ENCODE measurements around the gene MCOLN1. TPM values are rescaled to one million over a fixed set of nuclear protein-coding genes. Genes with fewer than 3 reads are reported as not detected.

MCOLN1 gene
- total RNA-seq, 6 donors from 2014 or later = 12.9 to 118 (median 69.7) TPM

DNA sequence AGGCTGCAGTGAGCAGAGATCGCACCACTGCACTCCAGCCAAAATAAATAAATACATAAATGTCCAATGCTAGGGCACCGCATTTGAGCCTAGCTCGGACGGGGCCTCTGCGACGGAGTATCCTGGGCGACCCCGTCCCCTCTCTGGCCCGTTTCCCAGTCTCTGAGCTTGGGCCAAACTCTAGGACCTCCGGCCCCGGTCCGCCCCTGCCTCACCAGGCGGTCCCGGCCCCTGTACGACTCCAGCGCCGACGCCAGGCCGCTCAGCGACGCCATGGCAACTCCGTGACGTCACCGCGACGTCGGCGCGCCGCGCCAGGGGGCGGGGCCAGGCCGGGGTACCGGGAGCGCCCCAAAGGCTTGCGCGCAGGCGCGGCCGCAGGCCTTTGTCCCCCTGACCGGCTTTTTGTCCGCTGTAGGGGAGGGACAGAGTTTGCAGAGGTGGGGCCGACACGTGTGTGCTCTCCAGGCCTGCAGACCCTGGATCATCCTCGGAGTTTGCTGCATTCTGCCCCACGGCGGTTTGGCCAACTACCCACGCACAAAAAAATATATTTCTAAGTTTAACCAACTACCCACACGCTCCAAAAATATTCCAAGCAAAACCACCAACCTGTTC, 33.6 kb upstream of the MCOLN1 start, which contains the start of gene PEX11G:
Gene PEX11G, minus strand, starts transcription at position 300 of the 618 bp plus-strand sequence. Its CDS starts 25 bp downstream, at position 275.
- Histone ChIP-seq H3K4me1 (peaks cover 11 to 32% (median 18%) of the 10 kb centered on the region in 4 donors), H3K27me3 (no peaks in the 10 kb centered on the region), H3K36me3 (no peaks in the 10 kb centered on the region), H3K9me3 (no peaks in the 10 kb centered on the region), H3K27ac (peak within 1 kb of the TSS; percentile 87 to 91 (median 88)), H3K4me3 (peak within 1 kb of the TSS; percentile 12 to 70 (median 58))
- ATAC-seq (ENCODE audit: low FRiP score in 2 of 2) (peak; percentile 92 to 98), DNase-seq (peak; percentile 92 to 100)
- WGBS, 2 donors = 1 to 2% methylated on average over 7 to 22 of the region's 49 CpGs
- TF ChIP-seq CTCF (IDR thresholded peaks at IDR 0.05) (peak in 3 of 6 experiments; percentile 10 to 29 (median 27)), POLR2A (IDR thresholded peaks at IDR 0.05) (peak in 3 of 4 donors; percentile 79 to 92 (median 80)), POLR2AphosphoS5 (IDR thresholded peaks at IDR 0.05) (peak; percentile 87 to 89), EP300 (IDR thresholded peaks at IDR 0.05) (no peak)

DNA sequence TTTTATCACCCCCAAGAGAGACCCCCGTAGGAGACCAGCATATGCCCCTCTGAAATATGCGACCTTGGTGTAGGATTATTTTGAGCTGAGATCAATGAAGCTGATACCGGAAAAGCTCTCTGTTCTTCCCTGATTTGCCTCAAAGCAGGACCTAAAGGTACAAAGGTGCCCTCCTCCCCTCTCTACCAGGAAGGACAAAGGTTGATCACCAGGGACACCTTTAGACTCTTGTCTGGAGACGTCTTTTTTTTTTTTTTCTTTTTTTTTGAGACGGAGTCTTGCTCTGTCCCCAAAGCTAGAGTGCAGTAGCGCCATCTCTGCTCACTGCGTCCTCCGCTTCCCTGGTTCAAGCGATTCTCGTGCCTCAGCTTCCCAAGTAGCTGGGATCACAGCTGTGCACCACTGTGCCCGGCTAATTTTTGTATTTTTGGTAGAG, 32.8 kb upstream of the MCOLN1 start:
- DNase-seq (no peak), ATAC-seq (ENCODE audit: low FRiP score in 2 of 2) (no peak)
- Histone ChIP-seq H3K4me1 (peaks cover 18 to 33% (median 26%) of the 10 kb centered on the region in 4 donors), H3K27ac (peak overlapping the region in 2 of 4 donors; percentile 88 to 91), H3K4me3 (peak overlapping the region in 1 of 4 donors; percentile 70), H3K27me3 (no peaks in the 10 kb centered on the region), H3K9me3 (no peaks in the 10 kb centered on the region), H3K36me3 (no peaks in the 10 kb centered on the region)
- WGBS, 2 donors = 85 to 86% methylated on average over 11 of the region's 11 CpGs
- no peak for TF ChIP-seq POLR2AphosphoS5 (IDR thresholded peaks at IDR 0.05)

- ATAC-seq (ENCODE audit: low FRiP score in 2 of 2) (no peak), DNase-seq (peak in 1 of 2 donors; percentile 64)
- H3K9me3 ChIP-seq = no peaks in the 10 kb centered on the region
- peaks cover 24 to 35% (median 30%) of the 10 kb centered on the region in 4 donors for H3K4me1 ChIP-seq
- H3K27me3 ChIP-seq = no peaks in the 10 kb centered on the region
- no peak for TF ChIP-seq CTCF (IDR thresholded peaks at IDR 0.05)
- TF ChIP-seq POLR2AphosphoS5 (IDR thresholded peaks at IDR 0.05) = peak; percentile 61 to 97
- no peak for TF ChIP-seq POLR2A (IDR thresholded peaks at IDR 0.05)
- peak; percentile 60 to 88 (median 66) for TF ChIP-seq EP300 (IDR thresholded peaks at IDR 0.05)
- H3K36me3 ChIP-seq = no peaks in the 10 kb centered on the region
- H3K4me3 ChIP-seq = no peak overlapping the region
- peak overlapping the region; percentile 74 to 85 (median 80) for H3K27ac ChIP-seq
- WGBS, 2 donors = 42 to 53% methylated on average over 4 of the region's 4 CpGs
These were observed 30.3 kb upstream of the MCOLN1 start for GRCh38 chr19:7492142-7492541.

DNA sequence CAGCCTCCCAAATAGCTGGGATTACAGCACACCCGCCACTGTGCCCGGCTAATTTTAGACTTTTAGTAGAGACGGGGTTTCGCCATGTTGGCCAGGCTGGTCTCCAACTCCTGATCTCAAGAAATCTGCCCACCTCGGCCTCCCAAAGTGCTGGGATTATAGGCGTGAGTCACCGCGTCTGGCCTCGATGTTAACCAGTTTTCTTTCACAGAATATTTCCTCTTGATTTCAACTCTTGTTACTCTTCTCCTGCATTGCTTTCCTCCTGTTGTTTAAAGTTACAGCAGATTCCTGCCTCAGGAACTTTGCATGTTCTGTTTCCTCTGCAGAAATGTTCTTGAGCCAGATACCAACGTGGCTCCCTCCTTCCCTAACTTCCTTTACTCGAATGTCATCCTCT, 29.9 kb upstream of the MCOLN1 start:
- DNase-seq (no peak), ATAC-seq (ENCODE audit: low FRiP score in 2 of 2) (no peak)
- Histone ChIP-seq H3K27me3 (no peaks in the 10 kb centered on the region), H3K9me3 (no peaks in the 10 kb centered on the region), H3K4me1 (peaks cover 24 to 35% (median 30%) of the 10 kb centered on the region in 4 donors), H3K27ac (peak overlapping the region; percentile 74 to 85 (median 80)), H3K36me3 (no peaks in the 10 kb centered on the region), H3K4me3 (no peak overlapping the region)
- WGBS, 2 donors = 63 to 70% methylated on average over 11 of the region's 11 CpGs
- TF ChIP-seq CTCF (IDR thresholded peaks at IDR 0.05) = no peak
- no peak for TF ChIP-seq POLR2A (IDR thresholded peaks at IDR 0.05)
- no peak for TF ChIP-seq POLR2AphosphoS5 (IDR thresholded peaks at IDR 0.05)
- no peak for TF ChIP-seq EP300 (IDR thresholded peaks at IDR 0.05)

DNA sequence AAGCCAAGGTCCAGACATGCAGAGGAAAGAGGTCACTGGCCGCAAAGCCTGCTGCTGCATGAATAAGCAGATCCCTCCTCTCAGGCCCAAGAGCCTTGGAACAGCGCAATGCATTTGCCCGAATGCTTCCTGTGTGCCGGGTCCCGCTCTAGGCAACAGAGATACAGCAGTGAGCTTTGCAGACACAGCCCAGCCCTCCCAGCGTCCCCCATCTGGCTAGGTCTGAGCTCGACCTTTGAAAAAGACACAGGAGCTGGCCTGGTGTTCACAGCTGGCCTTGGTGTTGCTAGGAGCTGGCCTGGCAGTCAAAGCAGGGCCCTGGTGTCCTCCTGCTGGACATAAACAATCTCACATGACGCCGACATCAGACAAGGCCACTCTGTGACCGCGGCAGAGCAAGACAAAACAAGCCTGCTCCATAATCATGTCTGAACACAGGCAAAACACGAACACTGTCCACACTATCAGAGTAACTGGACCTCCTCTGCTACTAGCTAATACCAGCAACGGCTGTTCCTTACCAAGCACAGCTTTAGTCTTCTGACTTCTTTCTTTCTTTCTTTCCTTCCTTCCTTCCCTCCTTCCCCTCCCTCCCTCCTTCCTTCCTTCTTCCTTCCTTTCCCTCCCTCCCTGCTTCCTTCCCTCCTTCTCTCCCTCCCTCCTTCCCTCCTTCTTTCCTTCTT, 27.9 kb upstream of the MCOLN1 start:
- Histone ChIP-seq H3K4me1 (peaks cover 15 to 21% (median 19%) of the 10 kb centered on the region in 4 donors), H3K27ac (peak overlapping the region; percentile 77 to 85 (median 80)), H3K9me3 (no peaks in the 10 kb centered on the region), H3K4me3 (no peak overlapping the region), H3K36me3 (no peaks in the 10 kb centered on the region), H3K27me3 (no peaks in the 10 kb centered on the region)
- peak; percentile 34 to 58 for ATAC-seq (ENCODE audit: low FRiP score in 2 of 2)
- 25 to 41% methylated on average over 11 to 13 of the region's 13 CpGs for WGBS, 2 donors
- TF ChIP-seq EP300 (IDR thresholded peaks at IDR 0.05) = no peak
- TF ChIP-seq CTCF (IDR thresholded peaks at IDR 0.05) = peak in 1 of 6 experiments; percentile 55
- no peak for TF ChIP-seq POLR2A (IDR thresholded peaks at IDR 0.05)
- no peak for DNase-seq

All from upper lobe of left lung (tissue), 6 donors.